ENCODE data around the gene MVB12B.

The MVB12B gene

GRCh38 chr9:126346031-126346430 lies 19.4 kb downstream of the MVB12B start:
- in situ Hi-C loops (cut with MboI; ENCODE audit: low sequenced_read_pairs) = no loop called here
- Histone ChIP-seq H3K27me3 (ENCODE audit: low read depth) (no peaks in the 10 kb centered on the region), H3K4me3 (no peak overlapping the region), H3K36me3 (replicated peaks) (peaks cover 5% of the 10 kb centered on the region), H3K4me1 (peaks cover 17% of the 10 kb centered on the region), H3K9me3 (no peaks in the 10 kb centered on the region)
- no peak for DNase-seq (ENCODE audit: low spot score in 2 of 2)

- no peaks in the 10 kb centered on the region for H3K27me3 ChIP-seq (ENCODE audit: low read depth)
- peaks cover 17% of the 10 kb centered on the region for H3K4me1 ChIP-seq
- H3K9me3 ChIP-seq = no peaks in the 10 kb centered on the region
- DNase-seq (ENCODE audit: low spot score in 2 of 2) = no peak
- H3K36me3 ChIP-seq (replicated peaks) = peaks cover 2% of the 10 kb centered on the region; the same call in 1 of the 2 replicates
- in situ Hi-C loops (cut with MboI; ENCODE audit: low sequenced_read_pairs) = no loop called here
- H3K4me3 ChIP-seq = no peak overlapping the region
These were observed 20.5 kb downstream of the MVB12B start for GRCh38 chr9:126347093-126347492.

GRCh38 chr9:126347911-126348760 lies 21.5 kb downstream of the MVB12B start:
- H3K27me3 ChIP-seq (ENCODE audit: low read depth) = no peaks in the 10 kb centered on the region
- H3K9me3 ChIP-seq = no peaks in the 10 kb centered on the region
- H3K4me1 ChIP-seq = peaks cover 25% of the 10 kb centered on the region
- H3K4me3 ChIP-seq = no peak overlapping the region
- H3K36me3 ChIP-seq (replicated peaks) = no peaks in the 10 kb centered on the region; the same call in 1 of the 2 replicates
- DNase-seq (ENCODE audit: low spot score in 2 of 2) = peak; percentile 94 to 95
- in situ Hi-C loops (cut with MboI; ENCODE audit: low sequenced_read_pairs) = no loop called here

GRCh38 chr9:126348911-126349550 lies 22.4 kb downstream of the MVB12B start:
- Histone ChIP-seq H3K9me3 (no peaks in the 10 kb centered on the region), H3K4me1 (peaks cover 28% of the 10 kb centered on the region), H3K36me3 (replicated peaks) (no peaks in the 10 kb centered on the region; the same call in 1 of the 2 replicates), H3K27me3 (ENCODE audit: low read depth) (no peaks in the 10 kb centered on the region), H3K4me3 (no peak overlapping the region)
- no peak for DNase-seq (ENCODE audit: low spot score in 2 of 2)
- in situ Hi-C loops (cut with MboI; ENCODE audit: low sequenced_read_pairs) = no loop called here

GRCh38 chr9:126354887-126355770 lies 28.5 kb downstream of the MVB12B start:
- Histone ChIP-seq H3K4me1 (peaks cover 11% of the 10 kb centered on the region), H3K4me3 (no peak overlapping the region), H3K9me3 (no peaks in the 10 kb centered on the region), H3K36me3 (replicated peaks) (no peaks in the 10 kb centered on the region), H3K27me3 (ENCODE audit: low read depth) (no peaks in the 10 kb centered on the region)
- no peak for DNase-seq (ENCODE audit: low spot score in 2 of 2)
- in situ Hi-C loops (cut with MboI; ENCODE audit: low sequenced_read_pairs) = no loop called here

GRCh38 chr9:126357074-126357473 lies 30.4 kb downstream of the MVB12B start:
- in situ Hi-C loops (cut with MboI; ENCODE audit: low sequenced_read_pairs) = no loop called here
- DNase-seq (ENCODE audit: low spot score in 2 of 2) = no peak

GRCh38 chr9:126360073-126360472 lies 33.4 kb downstream of the MVB12B start:
- Histone ChIP-seq H3K27me3 (ENCODE audit: low read depth) (no peaks in the 10 kb centered on the region), H3K36me3 (replicated peaks) (no peaks in the 10 kb centered on the region), H3K4me3 (no peak overlapping the region), H3K9me3 (peaks cover 3% of the 10 kb centered on the region; the same call in 1 of the 2 replicates), H3K4me1 (no peaks in the 10 kb centered on the region)
- in situ Hi-C loops (cut with MboI; ENCODE audit: low sequenced_read_pairs) = no loop called here
- DNase-seq (ENCODE audit: low spot score in 2 of 2) = no peak

More at GRCh38 chr9:126357074-126357473, 30.4 kb downstream of the MVB12B start:
- Histone ChIP-seq H3K27me3 (ENCODE audit: low read depth) (no peaks in the 10 kb centered on the region), H3K4me1 (peaks cover 11% of the 10 kb centered on the region), H3K4me3 (no peak overlapping the region), H3K9me3 (peaks cover 2% of the 10 kb centered on the region; the same call in 1 of the 2 replicates), H3K36me3 (replicated peaks) (no peaks in the 10 kb centered on the region)

GRCh38 chr9:126361810-126362238 lies 35.2 kb downstream of the MVB12B start:
- H3K36me3 ChIP-seq (replicated peaks) = no peaks in the 10 kb centered on the region
- in situ Hi-C loops (cut with MboI; ENCODE audit: low sequenced_read_pairs) = no loop called here
- no peak overlapping the region for H3K4me3 ChIP-seq
- H3K27me3 ChIP-seq (ENCODE audit: low read depth) = no peaks in the 10 kb centered on the region
- no peak for DNase-seq (ENCODE audit: low spot score in 2 of 2)
- no peaks in the 10 kb centered on the region for H3K4me1 ChIP-seq
- H3K9me3 ChIP-seq = peaks cover 3% of the 10 kb centered on the region; the same call in 1 of the 2 replicates

- H3K4me3 ChIP-seq = no peak overlapping the region
- H3K9me3 ChIP-seq = peaks cover 3% of the 10 kb centered on the region; the same call in 1 of the 2 replicates
- DNase-seq (ENCODE audit: low spot score in 2 of 2) = no peak
- H3K27me3 ChIP-seq (ENCODE audit: low read depth) = no peaks in the 10 kb centered on the region
- H3K36me3 ChIP-seq (replicated peaks) = no peaks in the 10 kb centered on the region
- in situ Hi-C loops (cut with MboI; ENCODE audit: low sequenced_read_pairs) = no loop called here
- H3K4me1 ChIP-seq = no peaks in the 10 kb centered on the region
These were observed 36.6 kb downstream of the MVB12B start for GRCh38 chr9:126363250-126363649.

- Histone ChIP-seq H3K4me1 (no peaks in the 10 kb centered on the region), H3K27me3 (ENCODE audit: low read depth) (no peaks in the 10 kb centered on the region), H3K4me3 (no peak overlapping the region), H3K9me3 (peaks cover 3% of the 10 kb centered on the region; the same call in 1 of the 2 replicates), H3K36me3 (replicated peaks) (no peaks in the 10 kb centered on the region)
- in situ Hi-C loops (cut with MboI; ENCODE audit: low sequenced_read_pairs) = no loop called here
- DNase-seq (ENCODE audit: low spot score in 2 of 2) = no peak
These were observed 37.4 kb downstream of the MVB12B start for GRCh38 chr9:126363847-126364671.

GRCh38 chr9:126365780-126366179 lies 39.2 kb downstream of the MVB12B start:
- no peak for DNase-seq (ENCODE audit: low spot score in 2 of 2)
- peaks cover 3% of the 10 kb centered on the region; the same call in 1 of the 2 replicates for H3K9me3 ChIP-seq
- in situ Hi-C loops (cut with MboI; ENCODE audit: low sequenced_read_pairs) = no loop called here
- H3K4me3 ChIP-seq = no peak overlapping the region
- H3K36me3 ChIP-seq (replicated peaks) = no peaks in the 10 kb centered on the region
- H3K27me3 ChIP-seq (ENCODE audit: low read depth) = no peaks in the 10 kb centered on the region
- no peaks in the 10 kb centered on the region for H3K4me1 ChIP-seq

- in situ Hi-C loops (cut with MboI; ENCODE audit: low sequenced_read_pairs) = no loop called here
- Histone ChIP-seq H3K36me3 (replicated peaks) (no peaks in the 10 kb centered on the region), H3K27me3 (ENCODE audit: low read depth) (no peaks in the 10 kb centered on the region), H3K4me1 (no peaks in the 10 kb centered on the region), H3K9me3 (peaks cover 3% of the 10 kb centered on the region; the same call in 1 of the 2 replicates), H3K4me3 (no peak overlapping the region)
- no peak for DNase-seq (ENCODE audit: low spot score in 2 of 2)
These were observed 39.9 kb downstream of the MVB12B start for GRCh38 chr9:126366366-126367011.

Data from HAP-1 (cell line).